Tibial nerve (tissue), 4 donors: ENCODE data around the gene TOR1AIP1. TPM values are rescaled to one million over a fixed set of nuclear protein-coding genes. Genes with fewer than 3 reads are reported as not detected.
A peak's percentile ranks its signal among the peaks of the same experiment; 100 is the strongest.

Source experiments
- DNase-seq, 2 donors: peaks; one replicate each; pipeline ENCODE4 v3.0.0-alpha.2; 2019; ENCODE audit warnings: low spot score in 2 of 2
- H3K27ac ChIP-seq, 4 donors: fragments of 200-600 bp; sonication (generic) in 3 of 4; one replicate each; pipeline ENCODE4 v1.5.1; 2017 to 2019; ENCODE audit warnings: mild to moderate bottlenecking in 1 of 4
- H3K27me3 ChIP-seq, 2 donors: fragments of 200-600 bp; sonication (generic) in 1 of 2; one replicate each; pipeline versions ENCODE4 v1.5.1 to v1.6.0; 2017 to 2019
- H3K36me3 ChIP-seq, 3 donors: fragments of 200-600 bp; sonication (generic); one replicate each; pipeline ENCODE4 v1.5.1; 2018 to 2019
- H3K4me1 ChIP-seq, 4 donors: fragments of 200-600 bp; sonication (generic) in 3 of 4; one replicate each; pipeline ENCODE4 v1.5.1; 2017 to 2019
- H3K4me3 ChIP-seq, 4 donors: fragments of 200-600 bp; sonication (generic) in 3 of 4; one replicate each; pipeline ENCODE4 v1.5.1; 2017 to 2019; ENCODE audit warnings: mild to moderate bottlenecking in 1 of 4, moderate library complexity in 1 of 4
- H3K9me3 ChIP-seq, 4 donors: fragments of 200-600 bp; sonication (generic) in 3 of 4; one replicate each; pipeline ENCODE4 v1.5.1; 2017 to 2019
- CTCF ChIP-seq, 5 experiments: fragments of 200-600 bp in 3 of 5; fragments of 450-650 bp in 2 of 5; sonication (generic) in 3 of 5; IDR thresholded peaks; one replicate each; pipeline ENCODE4 v1.5.1; 2016 to 2019; ENCODE audit warnings: antibody characterized with exemption in 5 of 5, mild to moderate bottlenecking in 3 of 5, moderate library complexity in 2 of 5
- EP300 ChIP-seq, 2 donors: sonication (generic); formaldehyde crosslinking; IDR thresholded peaks; one replicate each; pipeline ENCODE4 v1.6.1; 2017; ENCODE audit warnings: antibody characterized with exemption in 2 of 2, mild to moderate bottlenecking in 1 of 2
- POLR2A ChIP-seq, 2 donors: fragments of 450-650 bp; IDR thresholded peaks; one replicate each; pipeline ENCODE4 v1.6.1; 2017; ENCODE audit warnings: antibody characterized with exemption in 2 of 2, mild to moderate bottlenecking in 2 of 2, moderate library complexity in 2 of 2
- WGBS, 2 donors: methylation state at CpG; one replicate each; pipeline ENCODE4 v1.1.5; 2018; 5-methylcytosine and 5-hydroxymethylcytosine counted together
- total RNA-seq, 4 donors: library from RNA; depleted of rRNA; stranded (reverse); fragments of >200 nt; gene quantifications; one replicate each; pipeline ENCODE4 v1.1.0, GENCODE V29; 2016

TOR1AIP1 gene
- total RNA-seq, 4 donors from 2014 or later: 43.5 to 85.9 (median 60.1) TPM

GRCh38 chr1:179867493-179868330, 14.4 kb upstream of the TOR1AIP1 start:
- peaks cover 0 to 62% (median 3%) of the 10 kb centered on the region in 3 donors for H3K36me3 ChIP-seq
- 15 to 18% methylated on average over 1 of the region's 1 CpG for WGBS, 2 donors

GRCh38 chr1:179870870-179871269, 11.2 kb upstream of the TOR1AIP1 start:
- 67 to 89% methylated on average over 1 of the region's 1 CpG for WGBS, 2 donors
- DNase-seq: no peak
- peaks cover 0 to 46% (median 13%) of the 10 kb centered on the region in 4 donors for H3K4me1 ChIP-seq
- peaks cover 0 to 49% (median 0%) of the 10 kb centered on the region in 3 donors for H3K36me3 ChIP-seq
- no peaks in the 10 kb centered on the region for H3K27me3 ChIP-seq
- no peaks in the 10 kb centered on the region for H3K9me3 ChIP-seq
- H3K4me3 ChIP-seq: no peak overlapping the region
- no peak overlapping the region for H3K27ac ChIP-seq
- TF ChIP-seq CTCF (IDR thresholded peaks at IDR 0.05) (no peak), EP300 (IDR thresholded peaks at IDR 0.05) (no peak), POLR2A (IDR thresholded peaks at IDR 0.05) (no peak)

More at GRCh38 chr1:179867493-179868330, 14.4 kb upstream of the TOR1AIP1 start:
- Histone ChIP-seq H3K9me3 (no peaks in the 10 kb centered on the region), H3K4me1 (peaks cover 0 to 20% (median 4%) of the 10 kb centered on the region in 4 donors), H3K4me3 (no peak overlapping the region), H3K27ac (no peak overlapping the region), H3K27me3 (no peaks in the 10 kb centered on the region)
- peak in 1 of 2 donors; percentile 49 for DNase-seq
- TF ChIP-seq POLR2A (IDR thresholded peaks at IDR 0.05) (no peak), CTCF (IDR thresholded peaks at IDR 0.05) (peak; percentile 35 to 59 (median 54))

- Histone ChIP-seq H3K27me3 (no peaks in the 10 kb centered on the region), H3K27ac (no peak overlapping the region), H3K4me1 (peaks cover 0 to 57% (median 19%) of the 10 kb centered on the region in 4 donors), H3K4me3 (no peak overlapping the region), H3K36me3 (peaks cover 0 to 38% (median 0%) of the 10 kb centered on the region in 3 donors), H3K9me3 (no peaks in the 10 kb centered on the region)
- WGBS, 2 donors: 70 to 77% methylated on average over 1 of the region's 1 CpG
- TF ChIP-seq POLR2A (IDR thresholded peaks at IDR 0.05) (no peak), EP300 (IDR thresholded peaks at IDR 0.05) (no peak), CTCF (IDR thresholded peaks at IDR 0.05) (no peak)
- no peak for DNase-seq
These were observed 10.1 kb upstream of the TOR1AIP1 start for GRCh38 chr1:179871940-179872339.

- TF ChIP-seq CTCF (IDR thresholded peaks at IDR 0.05) (no peak), EP300 (IDR thresholded peaks at IDR 0.05) (no peak), POLR2A (IDR thresholded peaks at IDR 0.05) (no peak)
- WGBS, 2 donors: 74 to 76% methylated on average over 5 of the region's 5 CpGs
- Histone ChIP-seq H3K9me3 (no peaks in the 10 kb centered on the region), H3K4me1 (peaks cover 0 to 57% (median 19%) of the 10 kb centered on the region in 4 donors), H3K27ac (no peak overlapping the region), H3K36me3 (peaks cover 0 to 36% (median 0%) of the 10 kb centered on the region in 3 donors), H3K4me3 (no peak overlapping the region), H3K27me3 (no peaks in the 10 kb centered on the region)
- DNase-seq: no peak
These were observed 9.5 kb upstream of the TOR1AIP1 start for GRCh38 chr1:179872558-179872957.

- 86 to 91% methylated on average over 2 of the region's 2 CpGs for WGBS, 2 donors
- no peaks in the 10 kb centered on the region for H3K9me3 ChIP-seq
- peaks cover 0 to 31% (median 0%) of the 10 kb centered on the region in 3 donors for H3K36me3 ChIP-seq
- no peak overlapping the region for H3K27ac ChIP-seq
- H3K27me3 ChIP-seq: no peaks in the 10 kb centered on the region
- no peak overlapping the region for H3K4me3 ChIP-seq
- DNase-seq: no peak
- TF ChIP-seq POLR2A (IDR thresholded peaks at IDR 0.05) (no peak), CTCF (IDR thresholded peaks at IDR 0.05) (no peak), EP300 (IDR thresholded peaks at IDR 0.05) (no peak)
- H3K4me1 ChIP-seq: peaks cover 0 to 61% (median 19%) of the 10 kb centered on the region in 4 donors
These were observed 8.6 kb upstream of the TOR1AIP1 start for GRCh38 chr1:179873438-179873851.
